ENCODE data around the gene ELP4. TPM values are rescaled to one million over a fixed set of nuclear protein-coding genes. Genes with fewer than 3 reads are reported as not detected.

ELP4 gene
- total RNA-seq, 1 experiment from 2014 or later = 20.3 TPM

DNA sequence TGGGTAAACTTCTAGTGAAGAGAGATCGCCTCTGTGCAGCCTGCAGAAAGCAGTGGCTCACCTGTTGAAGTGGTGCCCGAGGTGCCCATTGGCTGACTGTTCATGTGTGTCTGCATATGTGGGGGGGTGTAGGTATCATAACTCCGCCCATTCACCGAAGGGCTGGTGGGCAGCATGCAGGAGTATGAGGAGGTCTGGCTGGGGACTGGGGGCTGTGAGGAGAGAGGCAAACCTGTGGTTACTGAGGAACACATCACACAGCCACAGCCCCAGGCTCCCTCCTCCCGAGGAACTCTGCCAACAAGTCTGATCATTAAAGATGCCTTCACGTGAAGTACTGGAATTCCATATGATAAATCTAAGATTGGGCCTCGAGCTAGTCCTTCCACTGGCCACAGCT is 281.1 kb downstream of the ELP4 start:
- Mint-ChIP-seq H3K27me3 (ENCODE audit: unreplicated experiment) (no peaks in the 10 kb centered on the region), H3K4me1 (ENCODE audit: low read depth, unreplicated experiment) (no peaks in the 10 kb centered on the region), H3K27ac (ENCODE audit: unreplicated experiment) (no peak overlapping the region), H3K9me3 (ENCODE audit: low read depth, unreplicated experiment) (no peaks in the 10 kb centered on the region), H3K36me3 (ENCODE audit: insufficient read depth, unreplicated experiment) (no peaks in the 10 kb centered on the region), H3K4me3 (ENCODE audit: low read depth, unreplicated experiment) (no peak overlapping the region)
- DNase-seq = no peak
- intact Hi-C loops (cut with micrococcal nuclease; ENCODE audit: unreplicated experiment) = no loop called here
- BruUV-seq (replicated peaks) = no TSS peak
- TF ChIP-seq, protein P1, sequence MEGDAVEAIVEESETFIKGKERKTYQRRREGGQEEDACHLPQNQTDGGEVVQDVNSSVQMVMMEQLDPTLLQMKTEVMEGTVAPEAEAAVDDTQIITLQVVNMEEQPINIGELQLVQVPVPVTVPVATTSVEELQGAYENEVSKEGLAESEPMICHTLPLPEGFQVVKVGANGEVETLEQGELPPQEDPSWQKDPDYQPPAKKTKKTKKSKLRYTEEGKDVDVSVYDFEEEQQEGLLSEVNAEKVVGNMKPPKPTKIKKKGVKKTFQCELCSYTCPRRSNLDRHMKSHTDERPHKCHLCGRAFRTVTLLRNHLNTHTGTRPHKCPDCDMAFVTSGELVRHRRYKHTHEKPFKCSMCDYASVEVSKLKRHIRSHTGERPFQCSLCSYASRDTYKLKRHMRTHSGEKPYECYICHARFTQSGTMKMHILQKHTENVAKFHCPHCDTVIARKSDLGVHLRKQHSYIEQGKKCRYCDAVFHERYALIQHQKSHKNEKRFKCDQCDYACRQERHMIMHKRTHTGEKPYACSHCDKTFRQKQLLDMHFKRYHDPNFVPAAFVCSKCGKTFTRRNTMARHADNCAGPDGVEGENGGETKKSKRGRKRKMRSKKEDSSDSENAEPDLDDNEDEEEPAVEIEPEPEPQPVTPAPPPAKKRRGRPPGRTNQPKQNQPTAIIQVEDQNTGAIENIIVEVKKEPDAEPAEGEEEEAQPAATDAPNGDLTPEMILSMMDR (IDR thresholded peaks at IDR 0.05; ENCODE audit: unreplicated experiment) = no peak
- CTCF ChIA-PET = interaction anchor here (0.6 to 0.7 kb wide), 2 partner anchors 14 to 22 kb away, joined by 3 to 5 read pairs; no protein-coding TSS in a partner anchor

DNA sequence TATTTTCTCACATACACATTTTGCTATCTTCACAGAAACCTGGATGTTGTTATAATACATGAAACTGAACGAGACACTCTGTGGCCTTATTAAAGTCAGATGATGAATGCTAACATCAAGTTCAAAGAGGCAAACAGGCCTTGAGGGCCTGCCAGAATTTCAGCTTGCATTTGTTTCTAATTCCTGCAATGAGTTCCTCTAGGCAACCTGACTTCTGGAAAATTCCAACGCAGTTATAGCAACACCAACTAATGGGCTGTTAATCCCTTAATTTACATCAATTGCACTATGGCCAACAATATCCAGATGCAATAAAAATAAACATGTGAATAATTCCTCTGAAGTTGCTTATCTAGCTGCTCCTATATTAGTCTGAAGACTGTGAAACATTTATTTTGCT is 282.5 kb downstream of the ELP4 start:
- TF ChIP-seq, protein P1 (IDR thresholded peaks at IDR 0.05; ENCODE audit: unreplicated experiment) = no peak
- H3K36me3 Mint-ChIP-seq (ENCODE audit: insufficient read depth, unreplicated experiment) = no peaks in the 10 kb centered on the region
- intact Hi-C loops (cut with micrococcal nuclease; ENCODE audit: unreplicated experiment) = no loop called here
- no peak for DNase-seq
- CTCF ChIA-PET = no interaction called here
- H3K4me3 Mint-ChIP-seq (ENCODE audit: low read depth, unreplicated experiment) = no peak overlapping the region
- H3K27me3 Mint-ChIP-seq (ENCODE audit: unreplicated experiment) = no peaks in the 10 kb centered on the region
- no peaks in the 10 kb centered on the region for H3K4me1 Mint-ChIP-seq (ENCODE audit: low read depth, unreplicated experiment)
- no peaks in the 10 kb centered on the region for H3K9me3 Mint-ChIP-seq (ENCODE audit: low read depth, unreplicated experiment)
- H3K27ac Mint-ChIP-seq (ENCODE audit: unreplicated experiment) = no peak overlapping the region
- no TSS peak for BruUV-seq (replicated peaks)

DNA sequence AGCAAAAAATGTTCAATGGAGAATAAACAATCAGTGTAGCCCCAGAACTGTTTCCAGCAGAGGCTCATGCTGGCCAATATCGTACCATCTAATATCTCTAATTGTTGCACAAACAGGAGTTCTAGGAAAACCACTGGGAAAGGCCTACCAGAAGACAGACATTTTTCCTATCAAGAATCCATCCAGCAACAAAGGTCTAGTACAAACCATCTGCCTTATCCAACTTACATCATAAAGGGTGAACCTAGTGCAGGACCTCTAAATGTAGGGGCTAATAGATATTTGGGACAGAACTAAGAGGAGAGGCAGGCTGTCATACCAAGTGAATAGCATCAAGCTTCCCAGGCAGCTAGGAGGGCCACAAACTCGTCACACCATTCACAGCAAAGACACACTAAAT is 282.9 kb downstream of the ELP4 start:
- no peaks in the 10 kb centered on the region for H3K9me3 Mint-ChIP-seq (ENCODE audit: low read depth, unreplicated experiment)

DNA sequence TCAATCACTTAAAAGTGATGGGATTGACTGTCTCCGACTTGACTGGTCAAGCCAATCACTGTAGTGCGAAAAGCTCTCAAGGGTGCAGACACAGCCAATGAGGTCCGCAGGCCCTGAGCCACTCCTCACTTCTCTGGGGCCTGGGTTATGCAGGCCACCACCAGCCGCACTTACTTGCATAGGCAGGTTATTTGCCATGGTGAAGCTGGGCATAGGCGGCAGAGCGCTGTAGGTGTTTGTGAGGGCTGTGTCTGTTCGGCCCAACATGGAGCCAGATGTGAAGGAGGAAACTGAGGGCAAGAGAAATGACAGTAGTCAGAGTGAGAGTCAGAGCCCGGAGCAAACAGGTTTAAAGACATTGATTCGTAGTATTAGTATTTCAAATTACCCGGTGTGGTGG is 283.7 kb downstream of the ELP4 start:
- no peak overlapping the region for H3K27ac Mint-ChIP-seq (ENCODE audit: unreplicated experiment)
- no peak overlapping the region for H3K4me3 Mint-ChIP-seq (ENCODE audit: low read depth, unreplicated experiment)
- CTCF ChIA-PET = no interaction called here
- TF ChIP-seq, protein P1 (IDR thresholded peaks at IDR 0.05; ENCODE audit: unreplicated experiment) = no peak
- H3K9me3 Mint-ChIP-seq (ENCODE audit: low read depth, unreplicated experiment) = peaks cover 2% of the 10 kb centered on the region
- no TSS peak for BruUV-seq (replicated peaks)
- H3K36me3 Mint-ChIP-seq (ENCODE audit: insufficient read depth, unreplicated experiment) = no peaks in the 10 kb centered on the region
- intact Hi-C loops (cut with micrococcal nuclease; ENCODE audit: unreplicated experiment) = no loop called here
- DNase-seq = no peak
- H3K4me1 Mint-ChIP-seq (ENCODE audit: low read depth, unreplicated experiment) = no peaks in the 10 kb centered on the region
- no peaks in the 10 kb centered on the region for H3K27me3 Mint-ChIP-seq (ENCODE audit: unreplicated experiment)

More for the DNA sequence above, 282.9 kb downstream of the ELP4 start:
- DNase-seq = no peak
- BruUV-seq (replicated peaks) = no TSS peak
- CTCF ChIA-PET = no interaction called here
- Mint-ChIP-seq H3K36me3 (ENCODE audit: insufficient read depth, unreplicated experiment) (no peaks in the 10 kb centered on the region), H3K27ac (ENCODE audit: unreplicated experiment) (no peak overlapping the region), H3K27me3 (ENCODE audit: unreplicated experiment) (no peaks in the 10 kb centered on the region), H3K4me1 (ENCODE audit: low read depth, unreplicated experiment) (no peaks in the 10 kb centered on the region), H3K4me3 (ENCODE audit: low read depth, unreplicated experiment) (no peak overlapping the region)
- intact Hi-C loops (cut with micrococcal nuclease; ENCODE audit: unreplicated experiment) = no loop called here
- TF ChIP-seq, protein P1 (IDR thresholded peaks at IDR 0.05; ENCODE audit: unreplicated experiment) = no peak
